EH (cell line): ENCODE data around the gene TGFB1I1.

ENCODE experiments used
- DNase-seq: peaks from one replicate; pipeline ENCODE4 v3.0.0-alpha.2; 2015; ENCODE audit warnings: low read depth

Gene TGFB1I1

GRCh38 chr16:31452631-31453106 is 19.3 kb upstream of the TGFB1I1 start:
- peak; percentile 97 for DNase-seq

- DNase-seq = peak; percentile 75
These were observed 18.4 kb upstream of the TGFB1I1 start for GRCh38 chr16:31453255-31454204.

DNA sequence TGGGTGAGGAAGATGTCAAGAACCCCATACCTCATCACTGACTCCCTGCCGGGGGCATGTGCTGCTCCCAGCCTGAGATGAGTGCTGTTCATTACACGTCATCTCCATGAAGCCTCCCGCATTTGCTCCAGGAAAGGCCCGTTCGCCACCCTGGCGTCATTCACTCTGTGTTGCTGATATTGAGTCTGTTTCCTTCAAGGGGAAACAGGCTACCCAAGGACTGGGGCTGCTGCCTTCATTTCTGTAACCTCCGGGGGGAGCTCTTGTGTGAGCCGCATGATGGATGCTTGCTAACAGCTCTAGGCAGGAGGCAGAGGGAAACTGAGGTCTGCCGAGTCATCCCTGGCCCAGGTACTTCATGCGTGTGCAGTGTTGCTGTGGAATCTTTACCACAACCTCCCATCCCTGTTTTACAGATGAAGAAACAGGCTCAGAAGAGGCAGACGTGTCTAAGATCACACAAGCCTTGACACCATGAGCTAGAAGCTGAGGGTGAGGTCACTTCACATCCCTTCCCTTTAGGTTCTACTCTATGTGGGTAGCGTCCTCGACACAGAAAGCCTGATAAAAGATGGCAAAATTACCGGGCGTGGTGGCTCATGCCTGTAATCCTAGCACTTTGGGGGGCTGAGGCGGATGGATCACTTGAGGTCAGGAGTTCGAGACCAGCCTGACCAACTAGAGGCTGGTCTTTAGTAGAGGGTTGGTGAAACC is 16.2 kb upstream of the TGFB1I1 start:
- peak; percentile 31 for DNase-seq

- peak; percentile 21 for DNase-seq
These were observed 15.0 kb upstream of the TGFB1I1 start for GRCh38 chr16:31456988-31457360.

DNA sequence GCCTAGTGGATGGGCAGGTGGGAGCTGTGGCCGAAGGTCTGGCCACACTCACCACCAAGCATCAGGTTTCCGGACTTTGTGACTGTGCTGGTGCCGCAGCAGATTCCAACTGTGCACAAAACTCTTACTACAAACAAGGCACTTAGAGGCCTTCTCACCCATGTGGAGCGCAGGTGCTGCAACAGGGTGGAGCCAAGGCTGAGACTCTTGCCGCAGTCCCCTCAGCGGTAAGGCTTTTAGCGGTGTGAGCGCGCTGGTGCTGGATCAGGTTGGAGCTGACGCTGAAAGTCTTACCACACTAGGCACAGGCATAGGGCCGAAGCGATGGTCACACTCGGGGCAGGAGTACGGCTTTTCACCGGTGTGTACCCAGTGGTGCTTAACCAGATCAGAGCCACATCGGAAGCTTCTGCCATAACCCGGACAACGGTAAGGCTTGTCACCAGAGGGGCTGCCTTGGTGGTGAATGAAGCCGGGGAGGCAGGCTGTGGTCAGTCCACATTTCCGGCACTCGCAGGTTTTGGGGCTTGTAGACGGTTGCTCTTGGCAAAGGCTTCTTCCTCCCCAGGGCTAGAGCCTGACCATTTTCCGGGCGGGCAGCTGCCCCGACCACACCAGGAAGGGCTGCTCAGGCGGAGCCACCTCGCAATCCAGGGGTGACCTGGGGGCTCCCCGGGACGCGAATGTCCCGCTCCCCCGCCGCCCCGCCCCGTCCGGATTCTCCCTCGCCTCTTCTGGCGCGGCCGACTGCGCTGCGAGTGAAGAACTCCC is 13.7 kb upstream of the TGFB1I1 start:
- peak; percentile 69 for DNase-seq

- peak; percentile 99 for DNase-seq
These were observed 12.9 kb upstream of the TGFB1I1 start, which contains the start of gene ARMC5 for GRCh38 chr16:31458844-31459686. Gene ARMC5, plus strand, starts transcription at chr16:31459501. Its CDS starts 24 bp downstream, at chr16:31459525.

GRCh38 chr16:31459687-31460581 is 12.0 kb upstream of the TGFB1I1 start:
- peak; percentile 100 for DNase-seq

GRCh38 chr16:31460582-31461002 is 11.4 kb upstream of the TGFB1I1 start:
- peak; percentile 76 for DNase-seq

DNA sequence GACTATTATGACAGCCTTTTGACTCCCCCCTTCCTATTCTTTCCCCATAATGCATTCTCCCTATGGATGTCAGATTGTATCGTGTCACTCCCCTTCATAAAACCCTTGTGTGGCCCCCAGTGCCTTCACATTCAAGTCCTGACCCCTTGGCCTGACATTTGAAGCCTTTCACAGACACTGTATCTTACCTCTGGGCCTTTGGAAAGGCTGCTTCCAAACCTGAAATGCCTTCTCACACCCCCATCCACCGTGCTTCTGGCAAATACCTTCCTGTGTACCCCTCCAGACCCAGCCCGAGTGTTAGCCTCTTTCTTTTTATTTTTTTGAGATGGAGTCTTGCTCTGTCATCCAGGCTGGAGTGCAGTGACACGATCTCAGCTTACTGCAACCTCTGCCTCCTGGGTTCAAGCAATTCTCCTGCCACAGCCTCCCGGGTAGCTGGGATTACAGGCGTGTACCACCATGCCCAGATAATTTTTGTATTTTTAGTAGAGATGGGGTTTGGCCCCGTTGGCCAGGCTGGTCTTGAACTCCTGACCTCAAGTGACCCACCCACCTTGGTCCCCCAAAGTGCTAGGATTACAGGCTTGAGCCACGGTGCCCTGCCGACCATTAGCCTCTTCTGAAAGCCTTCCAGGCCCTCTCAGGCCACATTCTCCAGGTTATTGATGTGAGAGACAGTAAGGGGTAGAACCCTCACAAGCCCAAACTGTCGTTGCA is 10.6 kb upstream of the TGFB1I1 start:
- no peak for DNase-seq

GRCh38 chr16:31461921-31462804 is 9.8 kb upstream of the TGFB1I1 start:
- no peak for DNase-seq

- DNase-seq = no peak
These were observed 7.6 kb upstream of the TGFB1I1 start for GRCh38 chr16:31464348-31464769.

DNA sequence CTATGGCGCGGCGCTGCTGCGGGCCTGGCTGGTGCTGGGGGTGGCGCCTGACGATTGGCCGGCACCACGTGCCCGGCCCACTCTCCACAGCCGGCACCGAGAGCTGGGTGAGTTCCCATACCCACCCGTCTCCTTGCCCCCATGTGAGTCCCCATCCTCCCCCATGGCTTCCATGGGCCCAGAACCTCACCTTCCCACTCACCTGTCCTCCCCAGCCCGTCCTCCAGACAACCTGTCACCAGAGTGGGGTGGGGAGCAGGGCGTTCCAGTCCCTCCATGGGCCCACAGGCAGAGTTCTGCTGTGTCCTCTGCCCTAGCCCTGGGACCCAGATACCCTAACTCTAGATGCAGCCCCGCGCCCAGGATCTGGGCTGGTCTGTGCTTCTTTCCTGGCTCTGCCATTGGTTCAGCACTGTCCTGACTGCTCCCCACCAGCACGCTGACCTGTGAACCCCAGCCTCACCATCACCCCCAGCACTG is 7.1 kb upstream of the TGFB1I1 start:
- DNase-seq = no peak

- DNase-seq = no peak
These were observed 6.1 kb upstream of the TGFB1I1 start for GRCh38 chr16:31465788-31466370.

DNA sequence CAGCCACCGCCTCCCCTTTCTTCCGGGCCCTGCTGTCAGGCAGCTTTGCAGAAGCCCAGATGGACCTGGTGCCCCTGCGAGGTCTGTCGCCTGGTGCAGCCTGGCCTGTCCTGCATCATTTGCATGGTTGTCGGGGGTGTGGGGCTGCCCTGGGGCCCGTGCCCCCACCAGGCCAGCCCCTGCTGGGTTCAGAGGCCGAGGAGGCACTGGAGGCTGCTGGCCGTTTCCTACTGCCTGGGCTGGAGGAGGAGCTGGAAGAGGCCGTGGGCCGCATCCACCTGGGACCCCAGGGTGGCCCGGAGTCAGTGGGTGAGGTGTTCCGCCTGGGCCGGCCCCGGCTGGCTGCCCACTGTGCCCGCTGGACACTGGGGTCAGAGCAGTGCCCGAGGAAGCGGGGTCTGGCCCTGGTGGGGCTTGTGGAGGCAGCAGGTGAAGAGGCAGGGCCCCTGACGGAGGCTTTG is 5.5 kb upstream of the TGFB1I1 start:
- DNase-seq = no peak

GRCh38 chr16:31467151-31467773 is 4.7 kb upstream of the TGFB1I1 start:
- peak; percentile 51 for DNase-seq

GRCh38 chr16:31467858-31468257 is 4.1 kb upstream of the TGFB1I1 start:
- DNase-seq = no peak

GRCh38 chr16:31470615-31471014 is 1.3 kb upstream of the TGFB1I1 start:
- no peak for DNase-seq
